NCI-H510A (cell line): ENCODE measurements around the gene JPT2.
A peak's percentile ranks its signal among the peaks of the same experiment; 100 is the strongest.
"Not testable (repeated sequence)": the region's sequence is repeated elsewhere in the genome, so short reads cannot be mapped to it uniquely, and the experiment has no call there.

Source experiments
- DNase-seq: peaks from one replicate; lab custom pipeline; 2025; lab: John Stamatoyannopoulos, UW

The JPT2 gene

GRCh38 chr16:1674751-1675664 lies 3.1 kb upstream of the JPT2 start:
- DNase-seq = no peak

- no peak for DNase-seq
Measured at GRCh38 chr16:1676661-1677060, 1.4 kb upstream of the JPT2 start.

GRCh38 chr16:1677339-1677738 lies 740 bp upstream of the JPT2 start:
- DNase-seq = no peak

- peak; percentile 11 for DNase-seq
Measured at GRCh38 chr16:1678500-1679098, 520 bp downstream of the JPT2 start.

GRCh38 chr16:1680361-1680760 lies 2.3 kb downstream of the JPT2 start:
- DNase-seq = no peak

GRCh38 chr16:1681032-1681431 lies 3.0 kb downstream of the JPT2 start:
- no peak for DNase-seq

GRCh38 chr16:1687427-1688316 lies 9.6 kb downstream of the JPT2 start:
- no peak for DNase-seq

GRCh38 chr16:1688807-1689560 lies 10.9 kb downstream of the JPT2 start:
- DNase-seq = no peak

- DNase-seq = no peak
Measured at GRCh38 chr16:1689853-1690252, 11.8 kb downstream of the JPT2 start.

- DNase-seq = no peak
Measured at GRCh38 chr16:1690810-1691209, 12.7 kb downstream of the JPT2 start.

- DNase-seq = no peak
Measured at GRCh38 chr16:1691276-1691675, 13.2 kb downstream of the JPT2 start.

- DNase-seq = no peak
Measured at GRCh38 chr16:1691956-1692355, 13.9 kb downstream of the JPT2 start.

- DNase-seq = no peak
Measured at GRCh38 chr16:1696863-1697262, 18.8 kb downstream of the JPT2 start.

- DNase-seq = no peak
Measured at GRCh38 chr16:1698680-1699079, 20.6 kb downstream of the JPT2 start.

GRCh38 chr16:1700246-1700645 lies 22.2 kb downstream of the JPT2 start:
- DNase-seq = no peak

- DNase-seq = no peak
Measured at GRCh38 chr16:1701216-1701878, 23.3 kb downstream of the JPT2 start.

GRCh38 chr16:1705324-1705687 lies 27.2 kb downstream of the JPT2 start:
- not testable (repeated sequence) for DNase-seq

- DNase-seq = peak; percentile 58
Measured at GRCh38 chr16:1705688-1706385, 27.8 kb downstream of the JPT2 start, which contains the start of gene MAPK8IP3. Gene MAPK8IP3, plus strand, starts transcription at chr16:1706195. Its CDS starts 145 bp downstream, at chr16:1706340.

GRCh38 chr16:1706386-1707192 lies 28.5 kb downstream of the JPT2 start:
- DNase-seq = no peak
